Right cardiac atrium (tissue), 5 donors: ENCODE data around the gene C15orf39. TPM values are rescaled to one million over a fixed set of nuclear protein-coding genes. Genes with fewer than 3 reads are reported as not detected.

Experiments
- ATAC-seq, 2 donors: fragments of 200-7000 bp; cut with Tn5 transposase; one replicate each; pipeline versions ENCODE4 v1.8.0 to v1.9.1; 2020; ENCODE audit warnings: moderate library complexity in 2 of 2, mild to moderate bottlenecking in 1 of 2
- DNase-seq, 3 donors: peaks; one replicate each; pipeline ENCODE4 v3.0.0-alpha.2; 2020
- H3K27ac ChIP-seq: one replicate; pipeline ENCODE4 v1.5.1; 2013; ENCODE audit warnings: mild to moderate bottlenecking, low read length, control low read depth, moderate library complexity
- H3K27me3 ChIP-seq: one replicate; pipeline ENCODE4 v1.6.1; 2013; ENCODE audit not compliant: control insufficient read depth, insufficient read depth
- H3K4me1 ChIP-seq: one replicate; pipeline ENCODE4 v1.6.1; 2013; ENCODE audit warnings: low read length; ENCODE audit not compliant: control insufficient read depth, insufficient read depth
- H3K4me3 ChIP-seq: one replicate; pipeline ENCODE4 v1.5.1; 2013; ENCODE audit warnings: low read length, control low read depth
- H3K9me3 ChIP-seq: one replicate; pipeline ENCODE4 v1.6.1; 2013; ENCODE audit warnings: low read length; ENCODE audit not compliant: control insufficient read depth
- WGBS: extraction: QIAGEN DNeasy Blood & Tissue Kit; methylation state at CpG from one replicate; pipeline ENCODE4 v1.1.7; 2013; 5-methylcytosine and 5-hydroxymethylcytosine counted together
- intact Hi-C, 4 donors: fragments of 100-400 bp; cut with DNase I; formaldehyde crosslinking; loops; one replicate each; pipeline versions ENCODE4 v1.11.0 to v1.14.0; 2022 to 2023
- polyA plus RNA-seq: library from polyadenylated mRNA; stranded (reverse); fragments of 200-250 nt; gene quantifications from one replicate; pipeline ENCODE4 v1.2.3, GENCODE V29; 2013
- total RNA-seq, 4 donors: library from RNA; stranded (reverse); fragmentation: NEBNext Ultra II Directional; extraction: Animal tissue kit (Norgen Biotek cat#: 25700); gene quantifications; one replicate each; pipeline ENCODE4 v1.2.1, GENCODE V29; 2021
- donor health status: healthy with polysubstance abuse.
- donor health status: DM: no; HTN: yes; CAD: no.
- donor health status: DM: no; HTN: no; CAD: no.
- donor health status: DM: no; HTN: yes; CAD: no; lungs with severe emphysema.
- donor health status: DM: yes; HTN: yes; CAD: no.

Gene C15orf39
- total and polyA plus RNA-seq, 5 donors, result 5.3 to 12.7 (median 7.5) TPM

- DNase-seq (no peak), ATAC-seq (no peak)
- intact Hi-C loops, result no loop called here
- no peak overlapping the region for H3K27ac ChIP-seq
- 93% methylated on average over 5 of the region's 5 CpGs for WGBS
- H3K9me3 ChIP-seq, result no peaks in the 10 kb centered on the region
- no peak overlapping the region for H3K4me3 ChIP-seq
- peaks cover 9% of the 10 kb centered on the region for H3K4me1 ChIP-seq
- no peaks in the 10 kb centered on the region for H3K27me3 ChIP-seq
Observed at GRCh38 chr15:75174102-75174501, 27.6 kb upstream of the C15orf39 start.

DNA sequence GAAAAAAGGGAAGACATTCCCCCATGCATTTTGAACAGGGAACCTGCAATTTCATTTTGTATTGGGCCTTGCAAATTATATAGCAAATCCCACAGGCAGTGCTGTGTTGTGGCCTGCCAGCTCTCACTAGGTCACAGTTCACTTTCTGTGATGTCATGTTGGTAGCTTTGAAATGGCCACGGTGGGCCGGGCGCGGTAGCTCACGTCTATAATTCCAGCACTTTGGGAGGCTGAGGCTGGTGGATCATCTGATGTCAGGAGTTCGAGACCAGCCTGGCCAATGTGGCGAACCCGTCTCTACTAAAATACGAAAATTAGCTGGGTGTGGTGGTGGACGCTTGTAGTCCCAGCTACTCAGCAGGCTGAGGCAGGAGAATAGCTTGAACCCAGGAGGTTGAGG, 27.0 kb upstream of the C15orf39 start:
- no peak overlapping the region for H3K4me3 ChIP-seq
- ATAC-seq (no peak), DNase-seq (no peak)
- H3K9me3 ChIP-seq, result no peaks in the 10 kb centered on the region
- WGBS, result 94% methylated on average over 10 of the region's 10 CpGs
- H3K27ac ChIP-seq, result no peak overlapping the region
- H3K27me3 ChIP-seq, result no peaks in the 10 kb centered on the region
- intact Hi-C loops, result no loop called here
- H3K4me1 ChIP-seq, result peaks cover 9% of the 10 kb centered on the region

DNA sequence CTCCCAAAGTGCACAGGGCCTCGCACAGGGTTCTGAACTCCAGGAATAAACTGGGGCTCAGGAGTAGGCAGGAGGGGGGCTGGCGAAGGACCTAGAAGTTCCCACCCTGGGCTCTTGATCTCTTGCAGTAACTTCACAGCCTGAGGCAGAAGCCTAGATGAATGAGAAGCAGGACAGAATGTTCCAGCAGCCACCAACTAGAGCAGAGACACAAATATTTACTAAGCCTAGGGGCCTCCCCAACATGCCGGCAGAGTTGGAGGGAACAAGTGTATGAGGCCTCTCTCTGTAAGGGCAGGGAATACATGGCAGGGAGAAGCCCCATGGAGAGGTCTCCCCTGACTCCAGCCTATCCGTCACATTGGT, 25.3 kb upstream of the C15orf39 start:
- no peak for ATAC-seq
- intact Hi-C loops, result no loop called here
- H3K9me3 ChIP-seq, result no peaks in the 10 kb centered on the region
- H3K27ac ChIP-seq, result no peak overlapping the region
- no peak overlapping the region for H3K4me3 ChIP-seq
- peaks cover 12% of the 10 kb centered on the region for H3K4me1 ChIP-seq
- DNase-seq, result no peak
- WGBS, result 85% methylated on average over 4 of the region's 4 CpGs
- no peaks in the 10 kb centered on the region for H3K27me3 ChIP-seq

GRCh38 chr15:75177360-75178071, 24.2 kb upstream of the C15orf39 start:
- Histone ChIP-seq H3K4me3 (no peak overlapping the region), H3K27ac (peak overlapping the region; percentile 28), H3K27me3 (no peaks in the 10 kb centered on the region), H3K4me1 (peaks cover 10% of the 10 kb centered on the region), H3K9me3 (no peaks in the 10 kb centered on the region)
- intact Hi-C loops, result no loop called here
- peak; percentile 6 to 13 for ATAC-seq
- WGBS, result 57% methylated on average over 6 of the region's 6 CpGs
- peak in 2 of 3 donors; percentile 64 to 68 for DNase-seq

DNA sequence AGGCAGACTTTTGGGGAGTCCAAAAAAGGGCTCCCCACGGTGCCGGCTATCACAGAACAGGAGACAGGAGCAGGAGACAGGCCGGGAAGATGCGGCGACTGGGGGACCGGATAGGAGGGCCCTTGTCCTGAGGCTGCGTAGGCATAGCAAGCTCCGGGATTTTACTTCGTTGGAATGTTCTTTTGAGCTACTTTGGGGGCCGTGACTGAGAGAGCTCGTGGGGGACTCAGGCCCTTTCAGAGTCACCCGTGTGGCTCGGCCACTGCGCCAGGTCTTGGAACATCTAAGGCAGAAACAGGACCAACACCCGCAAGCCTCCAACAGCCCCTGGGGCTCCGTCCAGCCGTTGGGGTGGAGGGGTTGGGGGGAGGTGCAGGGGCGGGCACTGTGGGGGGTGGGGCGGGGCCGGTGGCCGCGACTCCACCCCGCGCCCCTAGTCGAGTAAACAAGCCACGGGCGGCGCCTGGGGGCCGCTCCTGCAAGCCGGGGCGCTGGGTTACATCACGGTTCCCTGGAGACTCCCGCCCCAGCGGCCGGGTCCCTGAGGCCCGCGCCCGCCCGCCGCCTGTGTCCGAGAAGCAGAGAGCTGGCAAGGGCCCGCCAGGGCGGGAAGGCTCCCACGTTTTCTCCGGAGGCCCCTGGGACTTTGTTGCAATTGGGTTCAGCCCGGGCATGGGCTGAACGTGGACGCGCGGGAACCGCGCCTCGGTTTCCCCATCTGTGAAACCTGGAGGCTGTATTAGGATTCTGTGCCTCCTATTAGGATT, 23.3 kb upstream of the C15orf39 start:
- intact Hi-C loops, result no loop called here
- ATAC-seq, result peak; percentile 57 to 71
- H3K27ac ChIP-seq, result peak overlapping the region; percentile 28
- 9% methylated on average over 53 of the region's 53 CpGs for WGBS
- H3K9me3 ChIP-seq, result no peaks in the 10 kb centered on the region
- peak; percentile 64 to 85 (median 80) for DNase-seq
- peaks cover 10% of the 10 kb centered on the region for H3K4me1 ChIP-seq
- H3K4me3 ChIP-seq, result peak overlapping the region; percentile 28
- H3K27me3 ChIP-seq, result no peaks in the 10 kb centered on the region

DNA sequence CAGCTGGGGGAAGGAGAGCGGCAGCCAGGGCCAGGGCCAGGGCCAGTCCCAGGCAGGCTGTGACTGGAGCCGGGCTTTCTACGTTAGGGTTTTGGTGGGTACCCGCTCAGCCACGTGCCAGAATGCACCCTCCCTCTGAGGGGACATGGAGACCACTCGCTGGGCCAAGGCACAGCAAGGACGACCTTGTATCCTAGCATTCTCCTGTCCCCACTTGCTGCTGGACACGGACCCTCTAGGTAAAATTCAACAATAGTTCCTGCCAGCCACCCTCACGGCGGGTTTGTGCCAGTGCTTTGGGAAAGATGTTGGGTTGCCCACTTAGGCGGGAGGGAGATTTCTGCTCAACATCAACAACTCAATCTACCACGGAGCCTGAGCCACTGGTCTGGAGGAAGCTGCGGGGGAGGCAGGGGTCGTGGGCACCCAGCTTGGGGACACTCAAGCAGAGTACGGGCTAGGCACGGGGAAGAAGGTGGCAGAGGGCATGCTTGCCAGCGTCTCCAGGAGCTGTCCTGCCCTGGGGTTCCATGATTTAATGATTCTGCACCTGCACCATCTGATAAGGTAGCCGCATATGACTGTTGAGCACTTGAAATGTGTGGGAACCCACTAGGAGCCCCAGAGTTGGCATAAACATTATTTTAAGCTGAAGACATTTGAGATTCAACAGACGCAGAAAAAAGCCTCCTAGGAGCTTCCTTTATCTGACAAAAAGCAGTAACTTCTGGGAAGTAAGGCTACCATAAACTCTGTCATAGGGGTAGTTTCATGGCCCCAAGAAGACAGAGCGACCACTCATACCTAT, 22.5 kb upstream of the C15orf39 start:
- WGBS, result 70% methylated on average over 20 of the region's 20 CpGs
- ATAC-seq (peak; percentile 9 to 16), DNase-seq (peak in 1 of 3 donors; percentile 32)
- H3K4me1 ChIP-seq, result peaks cover 10% of the 10 kb centered on the region
- H3K27ac ChIP-seq, result no peak overlapping the region
- H3K27me3 ChIP-seq, result no peaks in the 10 kb centered on the region
- no peaks in the 10 kb centered on the region for H3K9me3 ChIP-seq
- intact Hi-C loops, result no loop called here
- H3K4me3 ChIP-seq, result peak overlapping the region; percentile 28

- DNase-seq, result no peak
- intact Hi-C loops, result no loop called here
- H3K27ac ChIP-seq, result no peak overlapping the region
- no peaks in the 10 kb centered on the region for H3K27me3 ChIP-seq
- H3K9me3 ChIP-seq, result no peaks in the 10 kb centered on the region
- no peak overlapping the region for H3K4me3 ChIP-seq
- ATAC-seq, result no peak
- peaks cover 10% of the 10 kb centered on the region for H3K4me1 ChIP-seq
- 67% methylated on average over 4 of the region's 4 CpGs for WGBS
Observed at GRCh38 chr15:75179746-75180140, 21.9 kb upstream of the C15orf39 start.

DNA sequence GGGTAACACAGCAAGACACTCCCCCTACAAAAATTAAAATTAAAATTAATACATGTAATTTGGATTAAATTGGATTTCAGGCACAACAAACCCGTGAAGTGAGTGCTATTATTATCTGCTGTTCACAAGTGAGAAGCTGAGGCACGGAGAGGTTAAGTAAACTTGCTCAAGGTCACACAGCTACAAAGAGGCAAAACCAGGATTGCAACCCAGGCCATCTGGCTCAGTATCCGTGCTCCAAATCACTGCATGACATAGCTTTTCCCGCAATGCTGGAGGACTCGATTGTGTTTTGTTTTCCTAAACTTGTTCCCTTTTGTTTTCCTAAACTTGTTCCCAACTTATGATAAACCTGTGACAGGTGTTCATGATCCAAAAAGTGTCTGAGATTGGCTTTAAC, 19.9 kb upstream of the C15orf39 start:
- Histone ChIP-seq H3K27ac (no peak overlapping the region), H3K4me1 (peaks cover 10% of the 10 kb centered on the region), H3K4me3 (no peak overlapping the region), H3K27me3 (no peaks in the 10 kb centered on the region), H3K9me3 (no peaks in the 10 kb centered on the region)
- no peak for ATAC-seq
- DNase-seq, result no peak
- WGBS, result 51% methylated on average over 5 of the region's 5 CpGs
- intact Hi-C loops, result no loop called here

GRCh38 chr15:75182187-75183131, 19.2 kb upstream of the C15orf39 start:
- peak in 1 of 3 donors; percentile 42 for DNase-seq
- intact Hi-C loops, result no loop called here
- no peak overlapping the region for H3K27ac ChIP-seq
- no peaks in the 10 kb centered on the region for H3K9me3 ChIP-seq
- no peak overlapping the region for H3K4me3 ChIP-seq
- H3K27me3 ChIP-seq, result no peaks in the 10 kb centered on the region
- no peak for ATAC-seq
- H3K4me1 ChIP-seq, result peaks cover 9% of the 10 kb centered on the region
- 62% methylated on average over 12 of the region's 12 CpGs for WGBS

- H3K9me3 ChIP-seq, result no peaks in the 10 kb centered on the region
- no peaks in the 10 kb centered on the region for H3K27me3 ChIP-seq
- ATAC-seq (no peak), DNase-seq (peak in 1 of 3 donors; percentile 46)
- H3K27ac ChIP-seq, result no peak overlapping the region
- 68% methylated on average over 5 of the region's 5 CpGs for WGBS
- intact Hi-C loops, result no loop called here
- H3K4me3 ChIP-seq, result no peak overlapping the region
- peaks cover 1% of the 10 kb centered on the region for H3K4me1 ChIP-seq
Observed at GRCh38 chr15:75185271-75186029, 16.2 kb upstream of the C15orf39 start.
